Caco-2 (cell line): ENCODE data around the gene MYORG. TPM values are rescaled to one million over a fixed set of nuclear protein-coding genes. Genes with fewer than 3 reads are reported as not detected.
"Not testable (repeated sequence)": the region's sequence is repeated elsewhere in the genome, so short reads cannot be mapped to it uniquely, and the experiment has no call there.

Source experiments
- BruUV-seq: library from RNA; stranded (reverse); fragments of 400-500 nt; replicated peaks from 2 replicates; lab custom pipeline; 2021; lab: Mats Ljungman, UMichigan
- CTCF ChIA-PET: fragments of 300-600 bp; sonication (Branson Sonifier 250); formaldehyde crosslinking; loops from one replicate; lab custom pipeline; 2022; ENCODE audit warnings: antibody characterized with exemption; lab: Charles Lee
- POLR2A ChIA-PET: fragments of 300-600 bp; sonication (Branson Sonifier 250); formaldehyde crosslinking; loops from one replicate; lab custom pipeline; 2022; ENCODE audit warnings: antibody characterized with exemption; lab: Charles Lee
- DNase-seq, 2 experiments: peaks; one replicate each; pipeline versions ENCODE4 v3.0.0 to v3.0.0-alpha.2; 2020 to 2022
- H3K27me3 ChIP-seq: replicated peaks from 2 replicates; pipeline ENCODE4 v1.6.0; 2011; ENCODE audit warnings: low read length; ENCODE audit not compliant: control insufficient read depth, insufficient read depth
- H3K36me3 ChIP-seq: 2 replicates; pipeline ENCODE4 v1.5.1; 2011; ENCODE audit warnings: low read length; ENCODE audit not compliant: control insufficient read depth, insufficient read depth
- H3K4me1 ChIP-seq: fragments of 250-450 bp; sonication (Bioruptor Pico); 2 replicates; pipeline ENCODE4 v1.5.1; 2020; ENCODE audit warnings: mild to moderate bottlenecking
- H3K4me3 ChIP-seq: 2 replicates; pipeline ENCODE4 v1.5.1; 2011; ENCODE audit warnings: low read depth, mild to moderate bottlenecking, control low read depth, low read length
- H3K9me3 ChIP-seq: fragments of 250-450 bp; sonication (Bioruptor Pico); 2 replicates; pipeline ENCODE4 v1.5.1; 2020; ENCODE audit warnings: mild to moderate bottlenecking, moderate library complexity
- H3K27ac Mint-ChIP-seq: one replicate; pipeline ENCODE4 v1.8.0; 2022; ENCODE audit warnings: mixed read lengths; ENCODE audit not compliant: unreplicated experiment
- H3K27me3 Mint-ChIP-seq: one replicate; pipeline ENCODE4 v1.8.0; 2022; ENCODE audit warnings: mixed read lengths; ENCODE audit not compliant: insufficient read depth, unreplicated experiment
- H3K36me3 Mint-ChIP-seq: one replicate; pipeline ENCODE4 v1.8.0; 2022; ENCODE audit warnings: mild to moderate bottlenecking, mixed read lengths; ENCODE audit not compliant: insufficient read depth, unreplicated experiment
- H3K4me1 Mint-ChIP-seq: one replicate; pipeline ENCODE4 v1.8.0; 2022; ENCODE audit warnings: low read depth, mixed read lengths; ENCODE audit not compliant: unreplicated experiment
- H3K4me3 Mint-ChIP-seq: one replicate; pipeline ENCODE4 v1.8.0; 2022; ENCODE audit warnings: mild to moderate bottlenecking, moderate library complexity, mixed read lengths; ENCODE audit not compliant: unreplicated experiment
- H3K9me3 Mint-ChIP-seq: one replicate; pipeline ENCODE4 v1.8.0; 2022; ENCODE audit warnings: mixed read lengths; ENCODE audit not compliant: unreplicated experiment
- intact Hi-C: fragments of 100-400 bp; cut with micrococcal nuclease; formaldehyde crosslinking; loops from one replicate; pipeline ENCODE4 v1.10.0; 2022; ENCODE audit not compliant: unreplicated experiment
- total RNA-seq: library from RNA; stranded (reverse); gene quantifications from 2 replicates; pipeline ENCODE4 v1.2.3, GENCODE V29; 2022
- TF ChIP-seq, protein P1 (sequence below), 2 experiments: fragments of 200-600 bp in 1 of 2; IDR thresholded peaks; 1 replicate in 1 of 2; 2 replicates in 1 of 2; pipeline versions ENCODE4 v1.5.1 to v1.8.0; 2011 to 2022; ENCODE audit warnings: antibody characterized with exemption in 1 of 2, control low read depth in 1 of 2, inconsistent platforms in 1 of 2, low read depth in 1 of 2, low read length in 1 of 2, mild to moderate bottlenecking in 1 of 2, moderate library complexity in 1 of 2; ENCODE audit not compliant: insufficient read depth in 1 of 2, severe bottlenecking in 1 of 2, unreplicated experiment in 1 of 2

MYORG gene
- total RNA-seq, 1 experiment from 2014 or later = 37.3 TPM

GRCh38 chr9:34367751-34368410 lies 8.8 kb downstream of the MYORG start:
- peaks cover 13% of the 10 kb centered on the region for H3K36me3 ChIP-seq
- DNase-seq, H3K4me1 ChIP-seq, intact Hi-C loops, POLR2A ChIA-PET, CTCF ChIA-PET, H3K27ac Mint-ChIP-seq, H3K4me3 Mint-ChIP-seq, H3K9me3 ChIP-seq, H3K9me3 Mint-ChIP-seq, H3K27me3 ChIP-seq, H3K27me3 Mint-ChIP-seq, H3K4me3 ChIP-seq, H3K4me1 Mint-ChIP-seq: not testable (repeated sequence)
- BruUV-seq = TSS peak; percentile 6
- H3K36me3 Mint-ChIP-seq = peaks cover 58% of the 10 kb centered on the region

DNA sequence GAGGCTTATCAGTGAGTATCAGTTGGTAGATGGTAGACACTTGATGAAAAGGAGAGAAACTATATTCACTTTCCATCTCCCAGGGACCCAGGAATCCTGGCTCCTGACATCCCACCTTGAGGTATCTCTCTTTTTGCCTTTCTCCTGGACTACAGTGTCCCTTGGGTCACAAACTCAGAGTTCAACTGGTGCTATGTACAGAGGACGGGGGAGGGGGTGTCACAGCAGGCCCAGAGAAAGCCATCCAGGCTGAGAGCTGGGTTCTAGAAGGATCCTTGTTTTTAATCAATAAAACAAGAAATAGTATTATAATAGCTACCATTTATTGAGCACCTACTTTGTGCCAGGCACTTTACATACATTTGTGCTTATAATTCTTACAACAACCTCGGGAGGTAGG lies 10.3 kb downstream of the MYORG start:
- no TSS peak for BruUV-seq
- no peak overlapping the region for H3K27ac Mint-ChIP-seq

DNA sequence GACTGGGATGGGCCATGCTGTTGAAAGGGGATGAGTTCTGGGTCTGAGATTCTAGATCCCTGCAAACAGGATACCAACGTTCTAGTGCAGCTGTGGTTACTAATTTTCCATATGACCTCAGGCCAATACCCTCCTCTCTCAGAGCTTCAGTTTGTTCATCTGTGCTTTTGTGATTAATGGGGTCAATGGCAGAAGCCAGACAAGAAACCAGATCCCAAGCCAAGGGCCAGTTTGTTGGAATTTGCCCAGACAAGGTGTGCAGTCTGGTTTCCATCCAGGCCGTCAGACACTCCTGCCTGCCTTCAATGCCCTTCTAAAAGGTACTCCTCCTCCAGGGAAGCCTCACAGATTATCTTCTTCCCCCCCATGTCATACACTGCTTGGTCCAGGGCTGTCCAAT lies 11.4 kb downstream of the MYORG start:
- CTCF ChIA-PET = interaction anchor here (0.7 kb wide), 1 partner anchor 10 kb away, joined by 6 read pairs; no protein-coding TSS in a partner anchor
- no TSS peak for BruUV-seq
- peaks cover 32% of the 10 kb centered on the region for H3K36me3 Mint-ChIP-seq
- POLR2A ChIA-PET = no interaction called here
- H3K36me3 ChIP-seq = peaks cover under 1% of the 10 kb centered on the region; the same call in 1 of the 2 replicates
- TF ChIP-seq, protein P1, sequence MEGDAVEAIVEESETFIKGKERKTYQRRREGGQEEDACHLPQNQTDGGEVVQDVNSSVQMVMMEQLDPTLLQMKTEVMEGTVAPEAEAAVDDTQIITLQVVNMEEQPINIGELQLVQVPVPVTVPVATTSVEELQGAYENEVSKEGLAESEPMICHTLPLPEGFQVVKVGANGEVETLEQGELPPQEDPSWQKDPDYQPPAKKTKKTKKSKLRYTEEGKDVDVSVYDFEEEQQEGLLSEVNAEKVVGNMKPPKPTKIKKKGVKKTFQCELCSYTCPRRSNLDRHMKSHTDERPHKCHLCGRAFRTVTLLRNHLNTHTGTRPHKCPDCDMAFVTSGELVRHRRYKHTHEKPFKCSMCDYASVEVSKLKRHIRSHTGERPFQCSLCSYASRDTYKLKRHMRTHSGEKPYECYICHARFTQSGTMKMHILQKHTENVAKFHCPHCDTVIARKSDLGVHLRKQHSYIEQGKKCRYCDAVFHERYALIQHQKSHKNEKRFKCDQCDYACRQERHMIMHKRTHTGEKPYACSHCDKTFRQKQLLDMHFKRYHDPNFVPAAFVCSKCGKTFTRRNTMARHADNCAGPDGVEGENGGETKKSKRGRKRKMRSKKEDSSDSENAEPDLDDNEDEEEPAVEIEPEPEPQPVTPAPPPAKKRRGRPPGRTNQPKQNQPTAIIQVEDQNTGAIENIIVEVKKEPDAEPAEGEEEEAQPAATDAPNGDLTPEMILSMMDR (IDR thresholded peaks at IDR 0.05; ENCODE audit: insufficient read depth in 1 of 2, low read depth in 1 of 2, low read length in 1 of 2, severe bottlenecking in 1 of 2, unreplicated experiment in 1 of 2) = no peak
- no peak overlapping the region for H3K4me3 ChIP-seq
- no peak for DNase-seq
- no peak overlapping the region for H3K27ac Mint-ChIP-seq
- H3K9me3 ChIP-seq = peaks cover 9% of the 10 kb centered on the region; the same call in 1 of the 2 replicates
- intact Hi-C loops = no loop called here
- peaks cover 5% of the 10 kb centered on the region for H3K9me3 Mint-ChIP-seq
- H3K27me3 Mint-ChIP-seq = no peaks in the 10 kb centered on the region
- no peaks in the 10 kb centered on the region for H3K4me1 ChIP-seq
- no peaks in the 10 kb centered on the region for H3K4me1 Mint-ChIP-seq
- no peaks in the 10 kb centered on the region for H3K27me3 ChIP-seq
- H3K4me3 Mint-ChIP-seq = no peak overlapping the region

More for the DNA sequence above, 10.3 kb downstream of the MYORG start:
- ChIA-PET CTCF (interaction anchor here (0.6 kb wide), 1 partner anchor 14 kb away, joined by 3 read pairs; no protein-coding TSS in a partner anchor), POLR2A (interaction anchor here (0.5 kb wide), 1 partner anchor 242 kb away, joined by 8 read pairs; no protein-coding TSS in a partner anchor)
- intact Hi-C loops = no loop called here
- Mint-ChIP-seq H3K27me3 (no peaks in the 10 kb centered on the region), H3K9me3 (peaks cover 5% of the 10 kb centered on the region), H3K36me3 (peaks cover 43% of the 10 kb centered on the region), H3K4me3 (no peak overlapping the region), H3K4me1 (no peaks in the 10 kb centered on the region)
- Histone ChIP-seq H3K9me3 (peaks cover 9% of the 10 kb centered on the region; the same call in 1 of the 2 replicates), H3K4me3 (no peak overlapping the region), H3K4me1 (no peaks in the 10 kb centered on the region), H3K27me3 (no peaks in the 10 kb centered on the region), H3K36me3 (peaks cover 8% of the 10 kb centered on the region)
- no peak for DNase-seq
- TF ChIP-seq, protein P1 (IDR thresholded peaks at IDR 0.05; ENCODE audit: insufficient read depth in 1 of 2, low read depth in 1 of 2, low read length in 1 of 2, severe bottlenecking in 1 of 2, unreplicated experiment in 1 of 2) = no peak
